ENCODE measurements around the gene WDR88.
"Not testable (repeated sequence)": the region's sequence is repeated elsewhere in the genome, so short reads cannot be mapped to it uniquely, and the experiment has no call there.

WDR88 gene

DNA sequence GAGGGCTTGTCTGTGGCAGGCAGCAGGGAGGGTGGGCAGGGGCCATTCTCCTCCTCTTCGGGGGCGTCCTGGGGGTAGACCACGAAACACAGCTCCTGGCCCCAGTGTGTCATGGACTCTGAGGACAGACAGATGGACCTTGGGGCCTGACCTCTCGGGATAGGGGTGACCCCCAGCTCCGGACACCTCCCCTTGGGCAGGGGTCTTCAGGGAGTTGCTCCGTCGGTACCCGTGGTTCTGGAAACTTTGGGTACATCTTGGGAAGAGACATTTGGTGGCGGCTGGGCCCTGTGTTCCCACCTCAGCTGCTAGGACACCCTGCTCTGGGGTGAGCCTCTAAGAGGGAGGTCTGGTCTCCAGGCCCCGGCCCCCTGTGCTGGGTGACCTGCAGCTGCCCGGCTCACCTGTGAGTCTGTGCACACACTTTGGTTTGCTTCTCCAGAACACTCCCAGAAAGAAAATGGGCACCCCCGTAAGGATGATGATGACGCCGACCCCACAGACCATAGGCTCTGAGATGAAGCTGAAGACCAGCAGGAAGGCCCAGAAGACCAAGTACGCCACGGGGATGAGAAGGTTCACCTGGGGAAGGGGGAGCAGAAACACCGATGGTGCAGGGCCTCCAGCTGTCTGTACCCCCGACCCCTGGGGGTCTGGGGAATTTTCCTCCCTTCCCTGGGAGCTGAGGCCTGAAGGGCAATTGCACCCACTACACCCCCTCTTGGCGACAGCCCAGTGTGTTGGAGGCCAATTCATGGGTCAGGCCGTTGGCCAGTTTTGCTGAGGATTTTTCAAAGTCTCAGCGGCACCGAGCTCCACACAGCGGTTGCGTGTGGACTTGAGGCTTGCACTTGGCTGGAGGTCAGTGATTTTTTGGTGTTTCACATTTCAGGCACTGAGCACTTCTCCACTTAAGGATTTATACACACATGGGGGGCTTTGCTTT, 77.3 kb downstream of the WDR88 start:
- in situ Hi-C loops (cut with HindIII; ENCODE audit: low sequenced_read_pairs), result no loop called here
- no peak for TF ChIP-seq CTCF (IDR thresholded peaks at IDR 0.05; ENCODE audit: low read depth, low read length)
- H3K4me3 ChIP-seq (ENCODE audit: low read depth, low read length), result no peak overlapping the region
- DNase-seq (ENCODE audit: low read depth, low spot score), result no peak

- H3K4me3 ChIP-seq (ENCODE audit: low read depth, low read length); in situ Hi-C loops (cut with HindIII; ENCODE audit: low sequenced_read_pairs); DNase-seq (ENCODE audit: low read depth, low spot score): not testable (repeated sequence)
Measured at GRCh38 chr19:33209850-33210230, 77.9 kb downstream of the WDR88 start.

GRCh38 chr19:33210266-33210940, 78.5 kb downstream of the WDR88 start:
- TF ChIP-seq CTCF (IDR thresholded peaks at IDR 0.05; ENCODE audit: low read depth, low read length), result no peak
- DNase-seq (ENCODE audit: low read depth, low spot score), result no peak
- no peak overlapping the region for H3K4me3 ChIP-seq (ENCODE audit: low read depth, low read length)
- in situ Hi-C loops (cut with HindIII; ENCODE audit: low sequenced_read_pairs), result no loop called here

GRCh38 chr19:33211794-33212435, 80.0 kb downstream of the WDR88 start:
- no peak overlapping the region for H3K4me3 ChIP-seq (ENCODE audit: low read depth, low read length)

DNA sequence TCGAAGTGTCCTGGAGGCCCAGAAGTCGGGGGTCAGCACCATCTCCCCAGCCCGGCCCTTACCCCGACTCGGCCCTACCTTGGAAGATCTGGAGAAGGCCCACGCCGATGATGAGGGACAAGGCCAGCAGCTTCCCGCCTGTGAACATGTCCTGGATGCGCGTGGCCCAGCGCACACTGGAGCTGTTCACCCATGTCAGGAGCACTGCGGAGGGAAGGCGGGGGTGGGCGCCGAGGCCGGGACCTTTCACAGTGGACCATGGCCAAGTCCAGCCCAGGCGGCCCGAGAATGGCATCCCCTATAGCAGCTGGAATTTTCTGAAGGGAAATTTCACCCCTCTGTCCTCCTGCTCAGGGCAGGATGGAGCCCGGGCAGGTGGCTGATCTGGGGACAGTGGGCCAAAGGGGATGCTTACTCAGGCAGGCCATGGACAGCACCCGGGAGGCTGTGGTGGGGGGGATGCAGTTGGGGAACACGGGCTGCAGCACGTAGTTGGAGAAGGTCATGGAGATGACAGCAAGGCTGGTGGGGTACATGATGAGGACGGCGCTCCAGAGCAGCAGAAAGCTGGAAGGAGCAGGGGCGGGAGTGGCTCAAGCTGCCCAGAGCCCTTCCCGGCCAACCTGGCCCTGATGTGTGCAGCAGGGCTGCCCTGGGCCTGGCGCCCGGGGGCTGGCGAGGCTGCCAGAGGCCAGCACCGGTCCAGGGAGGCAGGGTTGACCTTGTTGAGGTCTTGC, 80.7 kb downstream of the WDR88 start:
- no peak overlapping the region for H3K4me3 ChIP-seq (ENCODE audit: low read depth, low read length)
- DNase-seq (ENCODE audit: low read depth, low spot score), result no peak
- in situ Hi-C loops (cut with HindIII; ENCODE audit: low sequenced_read_pairs), result no loop called here
- TF ChIP-seq CTCF (IDR thresholded peaks at IDR 0.05; ENCODE audit: low read depth, low read length), result no peak

More at GRCh38 chr19:33211794-33212435, 80.0 kb downstream of the WDR88 start:
- DNase-seq (ENCODE audit: low read depth, low spot score), result no peak
- in situ Hi-C loops (cut with HindIII; ENCODE audit: low sequenced_read_pairs), result no loop called here
- no peak for TF ChIP-seq CTCF (IDR thresholded peaks at IDR 0.05; ENCODE audit: low read depth, low read length)

GRCh38 chr19:33214596-33214995, 82.7 kb downstream of the WDR88 start:
- in situ Hi-C loops (cut with HindIII; ENCODE audit: low sequenced_read_pairs), result no loop called here
- DNase-seq (ENCODE audit: low read depth, low spot score), result peak; percentile 20
- peak; percentile 49 for TF ChIP-seq CTCF (IDR thresholded peaks at IDR 0.05; ENCODE audit: low read depth, low read length)
- H3K4me3 ChIP-seq (ENCODE audit: low read depth, low read length), result no peak overlapping the region
